Ovary (tissue), 3 donors: ENCODE measurements around the gene GLYR1.

Source experiments
- CTCF ChIP-seq, 3 donors: fragments of 450-650 bp in 2 of 3; fragments of 200-600 bp in 1 of 3; IDR thresholded peaks; one replicate each; pipeline versions ENCODE4 v1.5.1 to v1.8.0; 2016 to 2022; ENCODE audit warnings: antibody characterized with exemption in 3 of 3, mild to moderate bottlenecking in 1 of 3
- EP300 ChIP-seq: sonication (generic); formaldehyde crosslinking; IDR thresholded peaks from one replicate; pipeline ENCODE4 v1.6.1; 2017; ENCODE audit warnings: antibody characterized with exemption
- POLR2A ChIP-seq: fragments of 450-650 bp; IDR thresholded peaks from one replicate; pipeline ENCODE4 v1.6.1; 2017; ENCODE audit warnings: antibody characterized with exemption, mild to moderate bottlenecking, moderate library complexity
- donor health status: DM: no; HTN: no; CAD: no.

- TF ChIP-seq POLR2A = no peak
- TF ChIP-seq CTCF (IDR thresholded peaks at IDR 0.05) = no peak
- no peak for TF ChIP-seq EP300
These were observed 6.1 kb downstream of the GLYR1 start for GRCh38 chr16:4840984-4841383.
